K562 (cell line): Measurements from ENCODE around the gene ADAM10. TPM values are rescaled to one million over a fixed set of nuclear protein-coding genes. Genes with fewer than 3 reads are reported as not detected.

Source experiments
- ATAC-seq: fragments of 200-7000 bp; cut with Tn5 transposase; 3 replicates; pipeline ENCODE4 v1.9.1; 2020; ENCODE audit warnings: moderate library complexity
- BruUV-seq: library from RNA; stranded (reverse); fragments of 400-500 nt; replicated peaks from 2 replicates; lab custom pipeline; 2021; lab: Mats Ljungman, UMichigan
- CTCF ChIA-PET: fragments of 300-600 bp; formaldehyde crosslinking; extraction: SDS; loops from one replicate; lab custom pipeline; 2021; ENCODE audit warnings: low intra/inter-chr PET ratio; lab: Yijun Ruan, JAX
- POLR2A ChIA-PET: fragments of 300-600, 350-650 bp; sonication (Branson Sonifier 250); formaldehyde crosslinking; extraction: SDS; loops from one replicate; lab custom pipeline; 2021; ENCODE audit warnings: antibody characterized with exemption, inconsistent platforms; lab: Yijun Ruan, JAX
- DNase-seq, 4 experiments: peaks; one replicate each; pipeline versions ENCODE4 v3.0.0 to v3.0.0-alpha.2; 2011 to 2018; ENCODE audit warnings: low spot score in 3 of 4, mixed read lengths in 3 of 4; ENCODE audit errors: extremely low read depth in 1 of 4
- FAIRE-seq: peaks from 2 replicates; lab custom pipeline; 2011; peaks lifted over from hg19 to GRCh38; lab: Jason Lieb, UNC
- H2AFZ ChIP-seq: 2 replicates; pipeline ENCODE4 v1.6.0; 2011; ENCODE audit warnings: low read depth, low read length, control low read depth, inconsistent platforms
- H3K27ac ChIP-seq: fragments of 200-600 bp; 3 replicates; pipeline ENCODE4 v1.8.0; 2011; ENCODE audit warnings: low read depth, mild to moderate bottlenecking, control low read depth, inconsistent platforms, low read length, moderate library complexity, mixed read lengths; ENCODE audit errors: extremely low read depth
- H3K27me3 ChIP-seq, 2 experiments: fragments of 300-600 bp in 1 of 2; 2 replicates in 1 of 2; 3 replicates in 1 of 2; pipeline versions ENCODE4 v1.6.0 to v1.8.0; 2011; ENCODE audit warnings: inconsistent platforms in 2 of 2, low read length in 2 of 2, mild to moderate bottlenecking in 1 of 2, mixed read lengths in 1 of 2, moderate library complexity in 1 of 2; ENCODE audit not compliant: control insufficient read depth in 2 of 2, insufficient read depth in 2 of 2
- H3K36me3 ChIP-seq: fragments of 300-600 bp; 3 replicates; pipeline ENCODE4 v1.8.0; 2011; ENCODE audit warnings: mild to moderate bottlenecking, low read length, inconsistent platforms; ENCODE audit not compliant: control insufficient read depth, insufficient read depth
- H3K4me1 ChIP-seq, 2 experiments: fragments of 200-600 bp in 1 of 2; replicated peaks in 1 of 2; 2 replicates in 1 of 2; 3 replicates in 1 of 2; pipeline versions ENCODE4 v1.5.1 to v1.8.0; 2011; ENCODE audit warnings: inconsistent platforms in 2 of 2, low read length in 2 of 2, mild to moderate bottlenecking in 1 of 2, mixed read lengths in 1 of 2, moderate library complexity in 1 of 2; ENCODE audit not compliant: control insufficient read depth in 2 of 2, insufficient read depth in 2 of 2
- H3K4me2 ChIP-seq: 2 replicates; pipeline ENCODE4 v1.6.1; 2011; ENCODE audit warnings: low read length, control low read depth, inconsistent platforms, mixed read lengths; ENCODE audit not compliant: insufficient read depth
- H3K4me3 ChIP-seq: fragments of 200-600 bp; sonication (generic), shearing (Covaris generic); 2 replicates; pipeline ENCODE4 v1.5.1; 2016; ENCODE audit warnings: control low read depth, inconsistent platforms
- H3K79me2 ChIP-seq: fragments of 200-600 bp; 3 replicates; pipeline ENCODE4 v1.8.0; 2011; ENCODE audit warnings: low read length, inconsistent platforms; ENCODE audit not compliant: control insufficient read depth, insufficient read depth
- H3K9ac ChIP-seq, 2 experiments: 2 replicates each; pipeline versions ENCODE4 v1.6.0 to v1.6.1; 2011; ENCODE audit warnings: low read depth in 2 of 2, low read length in 2 of 2, control low read depth in 1 of 2, inconsistent platforms in 1 of 2, mild to moderate bottlenecking in 1 of 2, mixed read lengths in 1 of 2; ENCODE audit not compliant: insufficient read depth in 1 of 2
- H3K9me1 ChIP-seq: one replicate; pipeline ENCODE4 v1.6.0; 2011; ENCODE audit warnings: inconsistent platforms, mild to moderate bottlenecking, low read length, moderate library complexity; ENCODE audit not compliant: control insufficient read depth, insufficient read depth
- H3K9me3 ChIP-seq: replicated peaks from 2 replicates; pipeline ENCODE4 v1.5.1; 2011; ENCODE audit warnings: low read depth, low read length, inconsistent platforms; ENCODE audit not compliant: control insufficient read depth, insufficient read depth
- H4K20me1 ChIP-seq: replicated peaks from 2 replicates; pipeline ENCODE4 v1.6.1; 2011; ENCODE audit warnings: low read length, inconsistent platforms, mixed read lengths; ENCODE audit not compliant: control insufficient read depth, insufficient read depth
- ARID2 ChIP-seq: fragments of 450-650 bp; IDR thresholded peaks from 2 replicates; pipeline ENCODE4 v1.6.1; 2017; ENCODE audit warnings: antibody characterized with exemption, mild to moderate bottlenecking
- BRD4 ChIP-seq: fragments of 200-600 bp; sonication (generic); IDR thresholded peaks from 2 replicates; pipeline ENCODE4 v1.6.1; 2017; ENCODE audit warnings: inconsistent platforms
- CTCFL ChIP-seq: IDR thresholded peaks from 2 replicates; pipeline ENCODE4 v1.6.1; 2011; ENCODE audit warnings: borderline replicate concordance, low read depth, mild to moderate bottlenecking, moderate library complexity, low read length; ENCODE audit not compliant: insufficient read depth, poor library complexity, severe bottlenecking
- KLF13 ChIP-seq: fragments of 450-650 bp; IDR thresholded peaks from 2 replicates; pipeline ENCODE4 v1.6.1; 2016; ENCODE audit warnings: missing genetic modification characterization, low read depth, mild to moderate bottlenecking, missing compliant biosample characterization, moderate library complexity, borderline replicate concordance
- POLR2H ChIP-seq: IDR thresholded peaks from 2 replicates; pipeline ENCODE4 v1.6.1; 2016; ENCODE audit warnings: missing genetic modification characterization, low read depth, mild to moderate bottlenecking, control low read depth, missing compliant biosample characterization, moderate library complexity
- RBM25 ChIP-seq: fragments of 200-400 bp; formaldehyde crosslinking; IDR thresholded peaks from 2 replicates; pipeline ENCODE4 v1.6.1; 2018; ENCODE audit warnings: low read length, low read depth, moderate library complexity; ENCODE audit not compliant: severe bottlenecking
- TFAP4 ChIP-seq: sonication (generic); formaldehyde crosslinking; IDR thresholded peaks from 2 replicates; pipeline ENCODE4 v1.8.0; 2022; ENCODE audit warnings: missing genetic modification reagents, mild to moderate bottlenecking, moderate library complexity, borderline replicate concordance
- WGBS: fragments of 100-300 bp; shearing (Covaris generic); methylation state at CpG from one replicate; pipeline ENCODE4 v1.1.6; 2016; ENCODE audit warnings: low coverage, mixed read lengths; ENCODE audit not compliant: insufficient coverage; ENCODE audit errors: missing lambda C conversion rate; 5-methylcytosine and 5-hydroxymethylcytosine counted together
- in situ Hi-C: fragments of 300-500 bp; cut with MboI; formaldehyde crosslinking; loops from 4 replicates; pipeline ENCODE4 v1.15.0; 2018; ENCODE audit warnings: inconsistent platforms, mixed read lengths
- intact Hi-C: fragments of 100-400 bp; cut with micrococcal nuclease; formaldehyde crosslinking; loops from 2 replicates; pipeline ENCODE4 v1.14.2; 2022
- polyA plus RNA-seq, 8 experiments: library from polyadenylated mRNA; depleted of rRNA in 4 of 8; stranded (reverse) in 5 of 8; unstranded in 3 of 8; fragments of >200 nt; fragmentation: Nextera tagmentation in 2 of 8; fragmentation: Illumina TruSeq in 1 of 8; extraction: Ambion mirVana in 2 of 8; extraction: Trizol in 1 of 8; gene quantifications; 2 replicates each; pipeline versions ENCODE4 v1.2.1 to v1.2.3, GENCODE V29; 2011 to 2014; ENCODE audit warnings: inconsistent platforms in 1 of 8, missing spikeins in 1 of 8
- total RNA-seq, 7 experiments: library from RNA; depleted of rRNA in 6 of 7; stranded (reverse); fragments of >200 nt in 6 of 7; fragmentation: Illumina TruSeq in 2 of 7; extraction: Trizol in 2 of 7; gene quantifications; 2 replicates each; pipeline versions ENCODE4 v1.2.1 to v1.2.3, GENCODE V29; 2011 to 2021; ENCODE audit warnings: low replicate concordance in 1 of 7

The ADAM10 gene
- total and polyA plus RNA-seq, 9 of the 15 experiments (the other 6 are each of a cell fraction or from before 2014, with no cell fraction given), result 11.9 to 152 (median 57.3) TPM

GRCh38 chr15:58544756-58545155 is 204.8 kb downstream of the ADAM10 start (continued):
- TF ChIP-seq BRD4, result no peak

- Histone ChIP-seq H3K36me3 (no peaks in the 10 kb centered on the region), H3K4me1 (peaks cover 37 to 44% of the 10 kb centered on the region in 2 experiments), H2AFZ (peak overlapping the region; percentile 67), H3K9me1 (no peaks in the 10 kb centered on the region), H3K27ac (no peak overlapping the region), H3K79me2 (no peaks in the 10 kb centered on the region), H3K9ac (0 out of 4 replicates have a peak overlapping the region, but pooled peaks of 1 of the 2 experiments have one; percentile 23), H4K20me1 (no peaks in the 10 kb centered on the region), H3K4me3 (no peak overlapping the region), H3K9me3 (no peaks in the 10 kb centered on the region), H3K4me2 (peak overlapping the region; percentile 9; the same call in 1 of the 2 replicates), H3K27me3 (no peaks in the 10 kb centered on the region)
- intact Hi-C loops, result no loop called here
- WGBS, result 75% methylated on average over 17 of the region's 17 CpGs
- in situ Hi-C loops, result no loop called here
- ChIA-PET POLR2A (interaction anchor here (0.6 kb wide), 1 partner anchor 131 kb away, joined by 3 read pairs; no protein-coding TSS in a partner anchor), CTCF (no interaction called here)
- no peak for ATAC-seq
- no peak for FAIRE-seq
- no TSS peak for BruUV-seq
- peak in 3 of 4 experiments; percentile 20 to 48 (median 30) for DNase-seq
- TF ChIP-seq CTCFL, result no peak
- no peak for TF ChIP-seq RBM25
- no peak for TF ChIP-seq KLF13 (tag)
- TF ChIP-seq TFAP4, result peak; percentile 44; the same call in 1 of the 2 replicates
- TF ChIP-seq POLR2H (tag), result no peak
- TF ChIP-seq ARID2, result no peak
Measured at GRCh38 chr15:58543664-58544335, 205.7 kb downstream of the ADAM10 start.
